ENCODE results near the gene RIPK4. TPM values are rescaled to one million over a fixed set of nuclear protein-coding genes. Genes with fewer than 3 reads are reported as not detected.

Gene RIPK4
- total RNA-seq, 1 donor from 2014 or later: 2.9 TPM

GRCh38 chr21:41765420-41765821, 1.4 kb downstream of the RIPK4 start:
- TF ChIP-seq CTCF (IDR thresholded peaks at IDR 0.05; ENCODE audit: partially characterized antibody, unreplicated experiment): no peak
- H3K27ac Mint-ChIP-seq (ENCODE audit: unreplicated experiment): no peak overlapping the region
- peaks cover 2% of the 10 kb centered on the region for H3K9me3 Mint-ChIP-seq (ENCODE audit: unreplicated experiment)
- peaks cover 34% of the 10 kb centered on the region for H3K4me1 Mint-ChIP-seq (ENCODE audit: low read depth, unreplicated experiment)
- peaks cover 17% of the 10 kb centered on the region for H3K27me3 Mint-ChIP-seq (ENCODE audit: unreplicated experiment)
- H3K4me3 Mint-ChIP-seq (ENCODE audit: unreplicated experiment): peak overlapping the region; percentile 77
- peaks cover 4% of the 10 kb centered on the region for H3K36me3 Mint-ChIP-seq (ENCODE audit: unreplicated experiment)
- no peak for DNase-seq

GRCh38 chr21:41764558-41765419, 2.1 kb downstream of the RIPK4 start:
- Mint-ChIP-seq H3K4me3 (ENCODE audit: unreplicated experiment) (peak overlapping the region; percentile 77), H3K27ac (ENCODE audit: unreplicated experiment) (no peak overlapping the region), H3K27me3 (ENCODE audit: unreplicated experiment) (peaks cover 13% of the 10 kb centered on the region), H3K9me3 (ENCODE audit: unreplicated experiment) (peaks cover 2% of the 10 kb centered on the region), H3K36me3 (ENCODE audit: unreplicated experiment) (peaks cover 4% of the 10 kb centered on the region), H3K4me1 (ENCODE audit: low read depth, unreplicated experiment) (peaks cover 40% of the 10 kb centered on the region)
- no peak for DNase-seq
- TF ChIP-seq CTCF (IDR thresholded peaks at IDR 0.05; ENCODE audit: partially characterized antibody, unreplicated experiment): no peak

- TF ChIP-seq CTCF (IDR thresholded peaks at IDR 0.05; ENCODE audit: partially characterized antibody, unreplicated experiment): no peak
- Mint-ChIP-seq H3K27ac (ENCODE audit: unreplicated experiment) (no peak overlapping the region), H3K4me3 (ENCODE audit: unreplicated experiment) (no peak overlapping the region), H3K27me3 (ENCODE audit: unreplicated experiment) (peaks cover 13% of the 10 kb centered on the region), H3K9me3 (ENCODE audit: unreplicated experiment) (peaks cover 2% of the 10 kb centered on the region), H3K36me3 (ENCODE audit: unreplicated experiment) (peaks cover 4% of the 10 kb centered on the region), H3K4me1 (ENCODE audit: low read depth, unreplicated experiment) (peaks cover 39% of the 10 kb centered on the region)
- DNase-seq: no peak
These were observed 2.9 kb downstream of the RIPK4 start for GRCh38 chr21:41763996-41764395.

- no peak for TF ChIP-seq CTCF (IDR thresholded peaks at IDR 0.05; ENCODE audit: partially characterized antibody, unreplicated experiment)
- H3K27me3 Mint-ChIP-seq (ENCODE audit: unreplicated experiment): peaks cover 13% of the 10 kb centered on the region
- peaks cover 36% of the 10 kb centered on the region for H3K4me1 Mint-ChIP-seq (ENCODE audit: low read depth, unreplicated experiment)
- peak; percentile 56 for DNase-seq
- peak overlapping the region; percentile 84 for H3K27ac Mint-ChIP-seq (ENCODE audit: unreplicated experiment)
- peaks cover 4% of the 10 kb centered on the region for H3K36me3 Mint-ChIP-seq (ENCODE audit: unreplicated experiment)
- H3K9me3 Mint-ChIP-seq (ENCODE audit: unreplicated experiment): no peaks in the 10 kb centered on the region
- H3K4me3 Mint-ChIP-seq (ENCODE audit: unreplicated experiment): peak overlapping the region; percentile 84
These were observed 3.4 kb downstream of the RIPK4 start for GRCh38 chr21:41763398-41763931.

GRCh38 chr21:41762753-41763152, 4.1 kb downstream of the RIPK4 start:
- H3K27ac Mint-ChIP-seq (ENCODE audit: unreplicated experiment): peak overlapping the region; percentile 84
- H3K27me3 Mint-ChIP-seq (ENCODE audit: unreplicated experiment): peaks cover 15% of the 10 kb centered on the region
- peaks cover 4% of the 10 kb centered on the region for H3K36me3 Mint-ChIP-seq (ENCODE audit: unreplicated experiment)
- peak overlapping the region; percentile 84 for H3K4me3 Mint-ChIP-seq (ENCODE audit: unreplicated experiment)
- TF ChIP-seq CTCF (IDR thresholded peaks at IDR 0.05; ENCODE audit: partially characterized antibody, unreplicated experiment): no peak
- H3K4me1 Mint-ChIP-seq (ENCODE audit: low read depth, unreplicated experiment): peaks cover 32% of the 10 kb centered on the region
- DNase-seq: no peak
- no peaks in the 10 kb centered on the region for H3K9me3 Mint-ChIP-seq (ENCODE audit: unreplicated experiment)

Measured in glutamatergic neuron (in vitro differentiated cells).